GM19452 (cell line): ENCODE results near the gene KMT2B.

ENCODE experiments used
- ATAC-seq: cut with Tn5 transposase; IDR thresholded peaks from one replicate; pipeline ENCODE4 v1.9.1; 2021; ENCODE audit not compliant: unreplicated experiment

The KMT2B gene

DNA sequence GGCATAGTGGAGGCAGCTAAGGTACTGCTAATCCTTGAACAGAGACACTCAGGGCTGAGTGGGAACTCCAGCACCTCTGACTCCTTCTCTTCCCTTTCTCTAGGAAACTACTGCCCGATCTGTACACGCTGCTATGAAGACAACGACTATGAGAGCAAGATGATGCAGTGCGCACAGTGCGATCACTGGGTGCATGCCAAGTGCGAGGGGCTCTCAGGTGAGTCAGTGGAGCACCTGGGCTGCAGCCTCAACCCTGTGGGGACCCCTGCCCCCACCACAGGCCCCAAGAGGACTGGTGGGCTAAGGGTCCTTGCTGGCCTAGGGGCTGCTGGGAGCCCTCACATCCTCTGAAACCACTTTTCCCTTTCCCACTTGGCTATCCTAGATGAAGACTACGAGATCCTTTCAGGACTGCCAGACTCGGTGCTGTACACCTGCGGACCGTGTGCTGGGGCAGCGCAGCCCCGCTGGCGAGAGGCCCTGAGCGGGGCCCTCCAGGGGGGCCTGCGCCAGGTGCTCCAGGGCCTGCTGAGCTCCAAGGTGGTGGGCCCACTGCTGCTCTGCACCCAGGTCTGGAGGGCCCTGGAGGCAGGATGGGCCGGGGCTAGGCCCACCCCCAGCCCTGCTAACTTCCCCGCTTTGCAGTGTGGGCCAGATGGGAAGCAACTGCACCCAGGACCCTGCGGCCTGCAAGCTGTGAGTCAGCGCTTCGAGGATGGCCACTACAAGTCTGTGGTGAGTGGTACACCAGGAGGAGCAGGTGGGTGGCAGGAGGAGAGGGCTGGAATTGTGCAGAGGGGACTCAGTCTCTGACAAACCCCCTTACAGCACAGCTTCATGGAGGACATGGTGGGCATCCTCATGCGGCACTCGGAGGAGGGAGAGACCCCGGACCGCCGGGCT lies 9.5 kb downstream of the KMT2B start:
- no peak for ATAC-seq

DNA sequence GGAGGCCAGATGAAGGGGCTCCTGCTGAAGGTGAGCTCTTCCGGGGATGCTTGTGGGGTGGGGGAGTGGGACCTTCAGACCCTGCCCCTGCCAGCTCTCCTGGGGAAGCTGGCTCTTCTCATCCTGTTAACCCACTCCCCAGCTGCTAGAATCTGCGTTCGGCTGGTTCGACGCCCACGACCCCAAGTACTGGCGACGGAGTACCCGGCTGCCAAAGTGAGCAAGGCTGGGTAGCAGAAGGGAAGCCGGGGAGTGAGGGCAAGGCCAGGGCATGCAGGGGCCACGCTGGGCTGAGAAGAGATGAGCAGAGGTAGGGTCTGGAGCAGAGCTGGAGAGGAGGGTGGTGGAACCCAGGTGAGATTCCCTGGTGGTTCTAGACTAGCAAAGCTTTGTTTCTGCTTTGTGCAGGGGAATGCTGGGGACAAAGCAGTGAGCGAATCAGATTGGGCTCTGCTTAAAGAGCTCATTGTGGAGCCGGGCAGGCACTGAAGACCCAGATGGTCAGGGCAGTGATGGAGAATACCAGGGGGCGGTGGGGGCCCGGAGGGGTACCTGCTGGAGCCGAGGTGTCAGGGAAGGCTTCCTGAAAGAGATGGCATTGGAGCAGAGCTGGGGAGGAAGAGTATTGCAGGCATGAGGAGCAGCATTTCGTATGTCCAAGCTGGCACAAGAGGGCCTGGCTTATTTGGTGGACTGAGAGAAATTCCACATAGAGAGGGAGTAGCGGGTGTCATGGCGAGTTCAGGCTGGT lies 10.3 kb downstream of the KMT2B start:
- ATAC-seq: no peak

DNA sequence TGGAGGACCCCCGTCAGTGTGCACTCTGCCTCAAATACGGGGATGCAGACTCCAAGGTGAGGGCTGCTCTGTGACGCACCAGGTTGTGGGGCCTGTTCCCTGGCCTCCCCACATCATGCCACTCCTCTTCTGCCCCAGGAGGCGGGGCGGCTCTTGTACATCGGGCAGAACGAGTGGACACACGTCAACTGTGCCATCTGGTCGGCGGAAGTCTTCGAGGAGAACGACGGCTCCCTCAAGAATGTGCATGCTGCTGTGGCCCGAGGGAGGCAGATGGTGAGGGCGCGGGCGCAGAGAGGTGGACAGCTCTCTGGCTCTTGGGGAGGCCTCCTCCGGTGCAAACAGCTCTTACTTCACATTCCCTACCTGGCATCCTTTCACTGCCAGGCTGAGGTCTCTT lies 11.2 kb downstream of the KMT2B start:
- no peak for ATAC-seq

DNA sequence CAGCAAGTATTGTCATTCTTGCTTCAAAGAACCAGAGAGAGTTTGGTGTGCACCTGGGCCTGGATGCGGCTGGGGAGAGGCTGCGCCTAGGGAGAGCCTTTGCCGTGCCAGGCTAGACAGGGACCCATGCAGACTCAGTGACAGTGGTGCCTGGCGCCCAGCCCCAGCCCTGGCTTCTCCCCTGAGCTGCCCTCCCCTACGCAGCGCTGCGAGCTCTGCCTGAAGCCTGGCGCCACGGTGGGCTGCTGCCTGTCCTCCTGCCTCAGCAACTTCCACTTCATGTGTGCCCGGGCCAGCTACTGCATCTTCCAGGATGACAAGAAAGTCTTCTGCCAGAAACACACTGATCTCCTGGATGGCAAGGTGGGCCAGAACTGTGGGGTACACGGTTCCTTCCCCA lies 12.0 kb downstream of the KMT2B start:
- ATAC-seq: no peak

DNA sequence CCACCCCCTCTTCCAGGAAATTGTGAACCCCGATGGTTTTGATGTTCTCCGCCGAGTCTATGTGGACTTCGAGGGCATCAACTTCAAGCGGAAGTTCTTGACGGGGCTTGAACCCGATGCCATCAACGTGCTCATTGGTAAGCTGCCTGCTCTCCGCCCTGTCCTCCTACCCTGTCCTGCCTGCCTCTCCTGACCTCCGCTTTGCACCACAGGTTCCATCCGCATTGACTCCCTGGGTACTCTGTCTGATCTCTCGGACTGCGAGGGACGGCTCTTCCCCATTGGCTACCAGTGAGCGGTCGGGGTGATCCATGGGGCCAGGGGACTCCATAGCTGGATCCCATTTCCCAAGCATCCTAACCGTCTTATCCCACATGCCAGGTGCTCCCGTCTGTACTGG lies 12.5 kb downstream of the KMT2B start:
- ATAC-seq: no peak

DNA sequence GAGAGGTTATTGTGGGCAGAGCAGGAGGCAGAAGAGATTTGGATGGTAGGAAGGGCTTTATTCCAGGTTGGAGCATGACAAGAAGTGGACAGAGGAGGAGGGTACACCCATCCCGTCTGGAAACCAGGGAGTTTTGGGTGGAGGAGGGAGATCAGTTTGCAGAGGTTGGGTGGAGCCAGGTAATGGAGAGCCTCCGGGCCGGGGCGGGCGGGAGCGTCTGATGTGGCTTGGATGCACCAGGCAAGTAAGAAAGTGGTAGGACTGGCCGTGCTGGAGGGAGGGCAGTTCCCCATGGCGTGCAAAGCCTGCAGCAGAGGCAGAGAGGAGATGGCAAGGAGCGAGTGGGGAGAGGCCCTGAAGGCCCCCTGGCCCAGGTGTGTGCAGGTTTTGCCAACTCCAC lies 13.6 kb downstream of the KMT2B start:
- no peak for ATAC-seq

GRCh38 chr19:35731779-35732405 lies 14.1 kb downstream of the KMT2B start:
- ATAC-seq: no peak

- ATAC-seq: no peak
These were observed 14.9 kb downstream of the KMT2B start for GRCh38 chr19:35732540-35733179.

- no peak for ATAC-seq
These were observed 15.7 kb downstream of the KMT2B start for GRCh38 chr19:35733180-35734125.

GRCh38 chr19:35734273-35734672 lies 16.5 kb downstream of the KMT2B start:
- ATAC-seq: no peak

- no peak for ATAC-seq
These were observed 17.1 kb downstream of the KMT2B start for GRCh38 chr19:35734889-35735288.

DNA sequence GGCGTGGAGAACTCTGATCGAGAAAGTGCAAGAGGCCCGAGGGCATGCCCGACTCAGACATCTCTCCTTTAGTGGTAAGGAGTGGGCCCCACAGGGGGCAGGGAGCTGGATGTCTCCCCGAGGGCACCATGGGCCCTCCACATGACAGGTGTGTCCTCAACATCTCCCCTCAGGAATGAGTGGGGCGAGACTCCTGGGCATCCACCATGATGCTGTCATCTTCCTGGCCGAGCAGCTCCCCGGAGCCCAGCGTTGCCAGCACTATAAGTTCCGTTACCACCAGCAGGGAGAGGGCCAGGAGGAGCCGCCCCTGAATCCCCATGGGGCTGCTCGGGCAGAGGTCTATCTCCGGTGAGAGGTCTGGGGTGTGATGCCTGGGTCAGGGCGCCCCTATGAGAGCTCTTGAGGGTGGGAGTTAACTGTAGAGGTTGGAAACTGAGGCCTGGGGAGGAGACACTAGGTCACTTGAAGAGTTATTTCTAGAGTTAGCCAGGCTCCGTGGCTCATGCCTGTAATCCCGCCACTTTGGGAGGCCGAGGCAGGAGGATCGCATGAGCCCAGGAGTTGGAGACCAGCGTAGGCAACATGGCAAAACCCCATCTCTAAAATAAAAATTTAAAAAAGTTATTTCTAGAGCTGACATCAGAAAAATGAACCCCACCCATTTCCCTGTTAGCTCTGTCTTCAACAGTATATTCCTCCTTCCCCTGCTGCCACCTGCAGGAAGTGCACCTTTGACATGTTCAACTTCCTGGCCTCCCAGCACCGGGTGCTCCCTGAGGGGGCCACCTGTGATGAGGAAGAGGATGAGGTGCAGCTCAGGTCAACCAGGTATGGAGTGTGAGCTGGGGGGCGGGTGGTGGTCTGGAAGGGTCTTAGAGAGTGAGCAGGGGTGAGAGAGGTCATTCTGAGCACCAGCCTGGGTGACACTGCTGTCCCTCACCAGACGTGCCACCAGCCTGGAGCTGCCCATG lies 19.4 kb downstream of the KMT2B start:
- ATAC-seq: no peak

DNA sequence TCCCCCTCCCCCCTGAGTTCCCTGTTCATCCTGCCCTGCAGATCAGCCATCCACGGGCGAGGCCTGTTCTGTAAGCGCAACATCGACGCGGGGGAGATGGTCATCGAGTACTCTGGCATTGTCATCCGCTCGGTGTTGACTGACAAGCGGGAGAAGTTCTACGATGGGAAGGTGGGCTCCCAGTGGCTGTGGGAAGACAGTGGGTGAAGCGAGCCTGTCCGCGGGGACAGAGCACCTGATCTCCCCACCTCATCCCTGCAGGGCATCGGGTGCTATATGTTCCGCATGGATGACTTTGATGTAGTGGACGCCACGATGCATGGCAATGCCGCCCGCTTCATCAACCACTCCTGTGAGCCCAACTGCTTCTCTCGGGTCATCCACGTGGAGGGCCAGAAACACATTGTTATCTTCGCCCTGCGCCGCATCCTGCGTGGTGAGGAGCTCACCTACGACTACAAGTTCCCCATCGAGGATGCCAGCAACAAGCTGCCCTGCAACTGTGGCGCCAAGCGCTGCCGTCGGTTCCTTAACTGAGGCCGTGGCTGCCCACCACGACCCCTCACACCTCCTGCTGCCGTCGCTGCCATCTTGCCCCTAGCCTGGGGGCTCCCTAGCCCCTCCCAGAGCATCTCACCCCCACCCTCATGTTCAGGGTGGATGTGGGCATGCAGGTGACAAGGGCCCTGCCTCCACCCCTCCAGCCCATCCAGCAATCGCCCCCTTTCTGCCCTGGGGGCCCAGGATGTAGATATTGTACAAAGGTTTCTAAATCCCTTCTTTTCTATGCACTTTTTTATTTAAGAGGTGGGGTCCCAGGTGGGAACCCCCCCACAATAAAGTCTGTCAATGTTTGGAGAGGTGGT lies 20.5 kb downstream of the KMT2B start:
- ATAC-seq: no peak

DNA sequence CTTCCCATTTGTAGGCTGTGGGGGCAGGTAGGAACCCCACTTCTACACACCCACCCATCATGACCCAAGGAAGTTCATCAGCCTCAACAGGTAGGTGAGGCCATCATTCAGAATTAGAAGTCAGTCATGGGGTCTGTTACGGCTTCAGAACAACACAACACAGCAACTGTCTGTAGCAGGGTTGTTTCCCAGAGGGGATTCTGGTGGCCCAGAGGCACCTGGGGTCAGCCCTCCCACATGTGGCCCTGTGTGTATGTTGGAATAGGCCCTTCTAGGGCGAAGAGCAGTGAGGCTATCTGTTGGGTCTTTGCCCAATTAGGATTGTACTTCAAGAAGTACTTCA lies 21.1 kb downstream of the KMT2B start:
- ATAC-seq: no peak

- no peak for ATAC-seq
These were observed 21.7 kb downstream of the KMT2B start for GRCh38 chr19:35739275-35740107.

DNA sequence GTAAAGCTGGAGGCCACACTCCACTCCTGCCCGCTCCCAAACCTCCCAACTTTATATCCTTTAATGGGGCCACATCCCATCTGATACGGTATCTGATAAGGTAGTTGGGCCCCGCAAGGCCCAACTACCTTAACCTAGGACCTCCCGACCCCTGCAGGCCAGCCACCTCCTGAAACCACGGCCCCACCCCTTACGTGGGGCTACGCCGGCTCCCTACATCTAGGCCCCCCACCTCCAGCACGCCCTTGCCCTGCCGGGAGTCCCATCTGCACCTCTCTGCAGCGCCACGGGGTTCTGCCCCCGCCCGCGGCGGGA lies 22.3 kb downstream of the KMT2B start:
- no peak for ATAC-seq

DNA sequence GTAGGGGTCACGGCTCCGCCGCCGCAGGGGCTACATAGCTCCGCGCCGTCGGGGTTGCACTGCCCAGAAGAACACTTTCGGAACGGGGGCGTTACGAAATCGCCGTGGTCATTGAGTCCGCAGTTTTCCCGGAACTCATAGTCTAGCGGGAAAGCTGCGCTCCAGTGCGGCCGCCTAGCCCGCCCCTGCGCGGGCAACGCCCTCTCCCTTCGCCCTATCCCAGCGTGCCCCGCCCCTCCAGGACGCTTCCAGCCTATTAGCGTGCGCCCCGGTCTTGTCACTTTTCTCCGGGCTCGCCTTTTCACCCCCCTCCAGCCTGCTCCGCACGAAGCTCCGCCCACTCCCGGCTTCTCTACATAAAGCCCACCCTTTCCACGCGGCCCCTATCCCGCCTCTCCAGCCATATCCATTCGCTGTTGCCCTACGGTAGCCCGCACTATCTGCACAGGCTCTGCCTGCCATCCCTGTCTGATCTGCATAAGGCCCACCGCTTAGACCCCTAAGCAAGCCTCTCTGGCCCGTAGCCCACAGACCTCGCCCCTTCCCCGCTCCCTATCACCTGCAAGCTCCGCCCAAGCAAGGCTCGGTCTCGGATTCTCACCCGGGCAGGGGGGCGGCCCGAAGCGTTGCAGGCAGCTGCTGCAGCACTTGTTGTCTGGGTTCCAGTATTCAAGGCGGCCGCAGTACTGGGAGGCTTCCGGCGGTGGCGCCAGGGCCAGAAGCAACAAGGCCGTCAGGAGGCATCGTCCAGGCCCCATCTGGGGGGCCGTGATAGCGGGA lies 22.8 kb downstream of the KMT2B start:
- ATAC-seq: peak; percentile 59
